HFF-Myc (cell line): Measurements from ENCODE around the gene OGFOD2.

Experiments
- DNase-seq: peaks from one replicate; pipeline ENCODE4 v3.0.0-alpha.2; 2011; ENCODE audit warnings: low read depth; ENCODE audit errors: extremely low read depth
- H3K4me3 ChIP-seq: replicated peaks from 2 replicates; pipeline ENCODE4 v1.5.1; 2011; ENCODE audit warnings: low read depth, mild to moderate bottlenecking, control low read depth, low read length
- TF ChIP-seq, protein P1 (sequence below): IDR thresholded peaks from 2 replicates; pipeline ENCODE4 v1.5.1; 2012; ENCODE audit warnings: mild to moderate bottlenecking, low read depth, low read length, control low read depth; ENCODE audit errors: missing control alignments

OGFOD2 gene

GRCh38 chr12:122951406-122951805 is 23.6 kb upstream of the OGFOD2 start:
- no peak for DNase-seq
- TF ChIP-seq, protein P1, sequence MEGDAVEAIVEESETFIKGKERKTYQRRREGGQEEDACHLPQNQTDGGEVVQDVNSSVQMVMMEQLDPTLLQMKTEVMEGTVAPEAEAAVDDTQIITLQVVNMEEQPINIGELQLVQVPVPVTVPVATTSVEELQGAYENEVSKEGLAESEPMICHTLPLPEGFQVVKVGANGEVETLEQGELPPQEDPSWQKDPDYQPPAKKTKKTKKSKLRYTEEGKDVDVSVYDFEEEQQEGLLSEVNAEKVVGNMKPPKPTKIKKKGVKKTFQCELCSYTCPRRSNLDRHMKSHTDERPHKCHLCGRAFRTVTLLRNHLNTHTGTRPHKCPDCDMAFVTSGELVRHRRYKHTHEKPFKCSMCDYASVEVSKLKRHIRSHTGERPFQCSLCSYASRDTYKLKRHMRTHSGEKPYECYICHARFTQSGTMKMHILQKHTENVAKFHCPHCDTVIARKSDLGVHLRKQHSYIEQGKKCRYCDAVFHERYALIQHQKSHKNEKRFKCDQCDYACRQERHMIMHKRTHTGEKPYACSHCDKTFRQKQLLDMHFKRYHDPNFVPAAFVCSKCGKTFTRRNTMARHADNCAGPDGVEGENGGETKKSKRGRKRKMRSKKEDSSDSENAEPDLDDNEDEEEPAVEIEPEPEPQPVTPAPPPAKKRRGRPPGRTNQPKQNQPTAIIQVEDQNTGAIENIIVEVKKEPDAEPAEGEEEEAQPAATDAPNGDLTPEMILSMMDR = no peak
- no peak overlapping the region for H3K4me3 ChIP-seq

GRCh38 chr12:122951979-122952892 is 22.8 kb upstream of the OGFOD2 start:
- H3K4me3 ChIP-seq = no peak overlapping the region
- TF ChIP-seq, protein P1 = peak; percentile 89
- DNase-seq = no peak

DNA sequence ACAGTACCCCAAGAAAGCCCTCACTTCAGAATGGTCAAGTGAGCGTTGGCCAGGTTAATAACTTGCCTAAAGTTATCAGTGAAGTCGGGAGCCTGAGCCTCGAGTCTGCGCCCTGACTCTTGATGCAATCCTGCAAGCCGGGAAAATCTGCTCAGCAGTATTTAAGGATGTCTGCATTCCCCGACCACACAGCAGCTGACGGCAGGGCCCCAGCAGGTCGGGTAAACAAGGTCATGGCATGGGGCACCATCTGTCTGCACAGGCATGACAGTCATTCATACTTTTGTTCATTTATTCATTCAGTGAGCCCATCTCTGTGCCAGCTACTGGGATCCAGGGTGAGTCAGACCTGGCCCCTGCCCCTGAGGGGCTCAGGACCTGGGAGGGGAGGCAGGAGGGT is 19.9 kb upstream of the OGFOD2 start:
- TF ChIP-seq, protein P1 = no peak
- DNase-seq = no peak
- no peak overlapping the region for H3K4me3 ChIP-seq

DNA sequence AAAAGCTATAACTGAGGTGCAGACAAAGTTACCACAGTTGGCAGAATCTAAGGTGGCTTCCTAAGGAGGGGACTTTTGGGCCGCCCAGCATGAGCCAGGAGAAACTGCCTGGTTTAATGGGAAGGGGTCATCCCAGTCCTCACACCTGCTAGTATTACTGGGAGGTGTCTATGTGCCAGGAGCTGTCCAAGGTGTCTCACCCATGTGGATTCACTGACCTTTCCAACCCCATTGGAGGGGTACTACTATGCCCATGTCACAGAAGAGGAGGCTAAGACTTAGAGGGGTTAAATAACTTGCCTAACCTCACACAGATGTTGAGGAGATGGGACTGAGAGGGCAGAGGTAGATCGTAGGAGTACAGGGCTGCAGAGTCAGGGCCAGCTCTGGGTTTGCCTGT is 19.0 kb upstream of the OGFOD2 start:
- TF ChIP-seq, protein P1 = no peak
- H3K4me3 ChIP-seq = no peak overlapping the region
- DNase-seq = no peak

DNA sequence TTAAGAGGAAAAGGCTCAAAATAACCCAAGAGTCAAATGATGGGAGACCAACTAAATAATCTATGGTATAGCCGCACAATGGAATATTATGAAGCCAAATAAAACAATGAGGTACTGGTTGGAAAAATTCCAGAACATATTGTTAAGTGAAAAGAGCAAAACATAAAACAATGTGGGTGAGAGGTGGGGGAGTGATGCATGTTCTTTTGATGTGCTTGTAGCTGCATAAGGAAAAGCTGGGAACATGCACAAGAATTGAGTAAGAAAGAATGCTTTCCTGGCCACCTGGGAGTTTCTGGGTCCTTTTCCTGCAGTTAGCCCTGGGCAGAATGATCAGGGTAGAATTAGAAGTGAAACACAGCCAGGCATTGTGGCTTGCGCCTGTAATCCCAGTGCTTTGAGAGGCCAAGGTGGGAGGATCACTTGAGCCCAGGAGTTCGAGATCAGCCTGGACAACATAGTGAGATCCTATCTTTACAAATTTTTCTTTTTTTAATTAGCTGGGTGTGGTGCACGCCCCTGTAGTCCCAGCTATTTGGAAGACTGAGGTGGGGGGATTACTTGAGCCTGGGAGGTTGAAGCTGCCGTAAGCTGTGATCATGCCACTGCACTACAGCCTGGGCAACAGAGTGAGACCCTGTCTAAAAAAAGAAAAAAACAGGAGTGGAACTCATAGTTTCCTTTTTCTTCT is 16.7 kb upstream of the OGFOD2 start:
- no peak overlapping the region for H3K4me3 ChIP-seq
- no peak for DNase-seq
- TF ChIP-seq, protein P1 = no peak

GRCh38 chr12:122959566-122960192 is 15.4 kb upstream of the OGFOD2 start:
- no peak for DNase-seq

More at GRCh38 chr12:122959566-122960192, 15.4 kb upstream of the OGFOD2 start:
- TF ChIP-seq, protein P1 = no peak
- H3K4me3 ChIP-seq = no peak overlapping the region
